ENCODE results near the gene GPC5.
A peak's percentile ranks its signal among the peaks of the same experiment; 100 is the strongest.
"Not testable (repeated sequence)": the region's sequence is repeated elsewhere in the genome, so short reads cannot be mapped to it uniquely, and the experiment has no call there.

Gene GPC5

GRCh38 chr13:91398413-91399188 is at the start of gene GPC5:
GPC5 (plus strand) TSS chr13:91398621.
- no peak for DNase-seq (ENCODE audit: low read depth)

- peak; percentile 62 for DNase-seq (ENCODE audit: low read depth)
Observed at GRCh38 chr13:91348906-91349435, 49.5 kb upstream of the GPC5 start.

GRCh38 chr13:91349992-91350911 is 48.2 kb upstream of the GPC5 start:
- DNase-seq (ENCODE audit: low read depth) = no peak

GRCh38 chr13:91351123-91351522 is 47.3 kb upstream of the GPC5 start:
- DNase-seq (ENCODE audit: low read depth) = no peak

- no peak for DNase-seq (ENCODE audit: low read depth)
Observed at GRCh38 chr13:91351980-91352379, 46.4 kb upstream of the GPC5 start.

- DNase-seq (ENCODE audit: low read depth) = not testable (repeated sequence)
Observed at GRCh38 chr13:91352891-91353290, 45.5 kb upstream of the GPC5 start.

- DNase-seq (ENCODE audit: low read depth) = no peak
Observed at GRCh38 chr13:91353494-91353893, 44.9 kb upstream of the GPC5 start.

GRCh38 chr13:91355099-91355825 is 43.2 kb upstream of the GPC5 start:
- DNase-seq (ENCODE audit: low read depth) = no peak

- DNase-seq (ENCODE audit: low read depth) = no peak
Observed at GRCh38 chr13:91355826-91356710, 42.4 kb upstream of the GPC5 start.

GRCh38 chr13:91356919-91357612 is 41.4 kb upstream of the GPC5 start:
- DNase-seq (ENCODE audit: low read depth) = no peak

- DNase-seq (ENCODE audit: low read depth) = no peak
Observed at GRCh38 chr13:91357613-91358386, 40.6 kb upstream of the GPC5 start.

GRCh38 chr13:91358387-91358782 is 40.0 kb upstream of the GPC5 start:
- no peak for DNase-seq (ENCODE audit: low read depth)

GRCh38 chr13:91359111-91359510 is 39.3 kb upstream of the GPC5 start:
- DNase-seq (ENCODE audit: low read depth) = no peak

- DNase-seq (ENCODE audit: low read depth) = no peak
Observed at GRCh38 chr13:91359631-91360030, 38.8 kb upstream of the GPC5 start.

GRCh38 chr13:91360246-91360751 is 38.1 kb upstream of the GPC5 start:
- DNase-seq (ENCODE audit: low read depth) = no peak

- DNase-seq (ENCODE audit: low read depth) = no peak
Observed at GRCh38 chr13:91361755-91362271, 36.6 kb upstream of the GPC5 start.

GRCh38 chr13:91362908-91363307 is 35.5 kb upstream of the GPC5 start:
- no peak for DNase-seq (ENCODE audit: low read depth)

GRCh38 chr13:91368101-91368500 is 30.3 kb upstream of the GPC5 start:
- no peak for DNase-seq (ENCODE audit: low read depth)

All from fibroblast of the conjunctiva (primary cell).